Stimulated activated CD4-positive, alpha-beta T cell treated with anti-CD3 and anti-CD28 coated beads, Interleukin-12 subunit alpha, Interleukin-12 subunit beta, amount 100 ng/mL, for 48 hours (primary cell): ENCODE data around the gene NIPSNAP2.
"Not testable (repeated sequence)": the region's sequence is repeated elsewhere in the genome, so short reads cannot be mapped to it uniquely, and the experiment has no call there.

Source experiments
- DNase-seq, 3 donors: peaks; one replicate each; pipeline ENCODE4 v3.0.0-alpha.2; 2020; ENCODE audit warnings: low read depth in 2 of 3, low spot score in 1 of 3

Gene NIPSNAP2

DNA sequence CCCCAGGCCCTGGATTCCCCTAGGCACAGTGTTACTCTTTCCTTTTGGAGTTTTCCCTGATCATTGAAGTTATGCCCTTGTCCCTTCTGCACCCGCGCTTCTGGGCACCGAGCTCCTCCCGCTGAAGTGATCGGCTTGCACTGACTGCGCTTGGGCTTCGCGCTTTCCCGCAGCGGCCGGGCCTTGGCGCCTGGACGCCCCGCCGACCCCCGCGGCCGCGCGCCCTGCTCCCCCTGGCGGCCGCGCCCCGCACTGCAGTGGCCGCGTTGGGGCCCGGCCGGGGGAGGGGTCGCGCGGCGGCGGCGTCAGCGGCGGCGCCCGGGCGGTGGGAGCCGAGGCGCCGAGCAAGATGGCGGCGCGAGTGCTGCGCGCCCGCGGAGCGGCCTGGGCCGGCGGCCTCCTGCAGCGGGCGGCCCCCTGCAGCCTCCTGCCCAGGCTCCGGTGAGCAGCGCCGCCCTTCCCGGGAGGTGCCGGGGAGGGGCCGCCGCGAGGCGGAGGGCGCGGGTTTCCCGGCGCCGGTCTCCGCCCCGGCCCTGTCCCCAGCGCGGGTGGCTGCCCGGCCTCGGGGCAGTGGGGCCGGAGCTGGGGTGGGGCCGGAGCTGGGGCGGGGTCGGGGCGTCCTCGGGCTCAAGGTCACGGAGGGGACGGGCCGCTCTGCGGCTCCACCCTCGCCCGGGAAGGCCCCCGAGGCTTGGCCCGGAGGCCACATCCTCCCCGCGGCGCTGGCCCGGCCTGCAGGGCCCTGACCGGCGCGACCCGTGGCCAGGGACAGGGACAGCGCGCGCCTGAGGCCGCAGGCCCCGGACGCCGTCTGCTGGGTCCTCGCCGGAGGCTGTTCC, at the start of gene NIPSNAP2:
TSS of gene NIPSNAP2 (plus strand) at position 325 of the 839 bp plus-strand sequence. CDS start at position 350, 25 bp downstream.
- peak; percentile 29 to 58 (median 45) for DNase-seq

DNA sequence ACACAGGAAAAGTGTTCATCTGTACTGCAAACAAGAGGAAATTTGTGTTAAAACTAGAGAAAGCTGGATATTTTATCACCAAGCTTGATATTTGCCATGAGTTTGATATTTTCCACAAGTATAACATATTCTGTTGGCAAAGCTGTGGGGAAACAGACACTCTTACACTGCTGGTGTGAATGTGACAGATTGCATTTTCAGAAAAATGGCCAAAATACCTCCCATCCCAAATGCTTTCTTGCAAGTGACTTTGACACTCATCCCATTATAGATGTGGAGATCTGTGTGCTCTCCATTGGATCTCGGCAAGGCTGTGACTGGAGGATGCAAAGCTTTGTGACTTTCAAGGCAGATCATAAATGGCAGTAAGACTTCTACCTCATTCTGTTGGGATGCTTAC, 46.6 kb upstream of the NIPSNAP2 start:
- DNase-seq = no peak

DNA sequence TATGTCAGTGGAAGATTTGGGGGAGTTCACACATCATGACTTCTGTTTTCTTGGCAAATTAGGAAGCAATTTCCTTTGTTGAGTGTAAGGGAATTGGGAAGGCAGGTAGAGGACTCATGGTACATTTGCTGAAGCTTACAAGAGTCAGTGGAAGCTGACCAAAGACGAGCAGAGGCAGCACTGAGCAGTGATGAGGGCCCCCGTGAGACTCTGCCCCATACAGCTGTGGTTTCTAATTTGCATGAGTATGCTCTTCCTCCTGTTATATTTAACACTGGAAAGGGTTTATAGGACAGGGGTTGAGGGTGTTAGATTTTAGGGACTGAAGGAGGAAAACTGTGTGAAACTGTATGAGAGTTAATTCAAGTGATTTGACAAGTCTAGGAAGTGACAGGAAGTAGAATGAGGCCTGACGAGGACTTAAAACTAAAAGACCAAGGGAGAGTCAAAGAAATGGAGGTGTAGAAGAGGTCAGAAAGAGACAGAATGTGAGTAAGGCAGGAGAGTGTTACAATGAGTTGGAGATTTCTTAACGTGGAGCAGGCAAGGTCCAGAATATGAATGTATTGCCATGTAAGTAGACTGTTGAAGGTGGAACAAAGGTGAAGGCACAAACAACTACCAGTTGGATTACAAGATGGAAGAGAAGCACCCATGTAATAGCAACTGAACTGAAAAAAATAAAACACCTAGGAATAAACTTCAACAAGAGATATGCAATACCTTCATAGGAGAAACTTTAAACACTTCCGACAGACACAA, 36.2 kb upstream of the NIPSNAP2 start:
- no peak for DNase-seq

DNA sequence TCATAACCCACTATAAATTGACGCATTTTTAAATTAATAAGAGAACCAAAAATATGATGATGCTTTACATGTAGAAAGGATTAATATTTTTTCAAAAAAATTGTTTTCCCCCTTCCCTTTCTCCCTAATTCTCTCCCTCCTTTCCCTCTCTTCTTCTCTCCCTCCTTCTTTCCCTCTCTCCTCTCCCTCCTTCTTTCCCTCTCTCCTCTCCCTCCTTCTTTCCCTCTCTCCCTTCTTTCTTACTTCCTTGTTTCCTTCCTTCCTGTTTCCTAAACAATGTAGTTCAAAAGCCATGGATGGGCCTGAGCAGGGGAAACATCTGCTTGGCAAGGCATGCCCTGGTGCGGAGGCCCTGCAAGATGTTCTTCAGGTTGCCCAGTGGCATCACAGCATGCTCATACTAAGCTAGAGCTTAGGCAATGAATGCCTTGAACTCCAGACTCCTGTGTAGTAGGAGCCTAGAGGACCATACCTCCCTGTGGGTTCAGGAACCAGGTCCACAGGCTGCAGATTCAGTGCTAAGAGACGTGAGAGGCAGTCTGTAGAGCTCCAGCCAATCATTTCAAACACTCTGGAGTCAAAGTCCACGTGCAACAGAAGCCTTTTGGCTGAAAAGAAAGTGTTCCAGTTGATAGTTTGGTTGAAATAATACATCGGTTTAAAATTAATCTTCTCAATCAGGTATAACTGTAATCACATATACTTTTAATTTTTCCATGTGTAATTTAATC, 32.8 kb upstream of the NIPSNAP2 start:
- no peak for DNase-seq

DNA sequence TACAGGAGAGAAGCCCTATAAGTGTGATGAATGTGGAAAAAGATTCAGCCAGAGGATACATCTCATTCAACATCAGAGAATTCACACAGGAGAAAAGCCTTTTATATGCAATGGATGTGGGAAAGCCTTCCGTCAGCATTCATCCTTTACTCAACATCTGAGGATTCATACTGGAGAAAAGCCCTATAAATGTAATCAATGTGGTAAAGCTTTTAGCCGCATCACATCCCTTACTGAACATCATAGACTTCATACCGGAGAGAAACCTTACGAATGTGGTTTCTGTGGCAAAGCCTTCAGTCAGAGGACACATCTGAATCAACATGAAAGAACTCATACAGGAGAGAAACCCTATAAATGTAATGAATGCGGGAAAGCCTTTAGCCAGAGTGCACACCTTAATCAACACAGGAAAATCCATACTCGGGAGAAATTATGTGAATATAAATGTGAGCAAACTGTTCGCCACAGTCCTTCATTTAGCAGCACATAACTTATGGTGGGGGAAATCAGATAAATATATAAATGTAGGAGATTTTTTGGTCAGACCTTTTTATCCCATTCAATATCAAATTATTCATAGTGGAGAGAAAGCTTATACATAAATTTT, 24.8 kb upstream of the NIPSNAP2 start:
- DNase-seq = no peak

DNA sequence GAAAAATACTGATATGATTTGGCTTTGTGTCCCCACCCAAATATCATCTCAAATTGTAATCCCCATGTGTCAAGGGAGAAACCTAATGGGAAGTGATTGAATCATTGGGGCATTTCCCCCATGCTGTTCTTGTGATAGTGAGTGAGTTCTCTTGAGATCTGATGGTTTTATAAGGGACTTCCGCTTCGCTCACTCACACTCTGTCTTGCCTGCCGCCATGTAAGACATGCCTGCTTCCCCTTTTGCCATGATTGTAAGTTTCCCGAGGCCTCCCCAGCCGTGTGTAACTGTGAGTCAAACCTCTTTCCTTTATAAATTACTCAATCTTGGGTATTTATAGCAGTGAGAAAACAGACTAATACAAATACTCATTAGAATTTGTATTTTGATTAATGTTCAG, 17.8 kb upstream of the NIPSNAP2 start:
- DNase-seq = no peak

DNA sequence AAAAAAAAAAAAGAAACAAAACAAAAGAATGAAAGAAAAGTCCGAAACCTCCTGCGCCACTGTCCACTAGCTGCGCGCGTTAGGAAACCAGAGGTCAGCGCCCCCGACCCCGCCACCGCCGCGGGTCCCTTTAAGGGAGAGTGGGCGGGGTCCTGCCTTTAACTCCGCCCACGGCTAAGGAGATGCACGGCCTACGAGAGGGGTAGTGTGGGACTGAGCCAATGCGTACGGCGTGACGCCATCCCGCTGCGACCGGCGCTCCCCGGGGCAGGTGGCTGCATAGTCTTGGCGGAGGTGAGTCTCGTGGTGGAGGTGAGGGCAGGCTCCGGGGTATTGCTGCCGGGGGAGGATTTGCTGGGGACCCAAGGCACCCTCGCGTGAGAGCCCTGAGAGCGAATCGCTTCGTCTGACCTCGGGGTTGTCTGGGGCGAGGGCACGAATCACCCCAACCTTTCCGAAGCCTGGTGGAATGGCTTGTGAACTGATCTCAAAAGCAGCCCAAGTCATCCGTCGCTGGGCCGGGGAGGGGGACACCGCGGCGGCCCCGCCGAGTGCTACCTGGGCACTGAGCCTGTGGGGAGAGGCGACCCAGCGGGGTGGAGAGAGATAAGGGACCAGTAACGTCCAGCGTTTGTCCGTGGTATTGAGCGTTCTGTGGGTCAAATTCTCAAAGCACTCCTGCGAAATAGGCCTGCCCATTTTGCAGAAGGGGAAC, 12.6 kb upstream of the NIPSNAP2 start, which contains the start of gene MRPS17:
TSS of gene MRPS17 (plus strand) at position 241 of the 715 bp plus-strand sequence. CDS start 1,319 bp downstream, outside the sequence.
- peak; percentile 87 to 90 (median 89) for DNase-seq

DNA sequence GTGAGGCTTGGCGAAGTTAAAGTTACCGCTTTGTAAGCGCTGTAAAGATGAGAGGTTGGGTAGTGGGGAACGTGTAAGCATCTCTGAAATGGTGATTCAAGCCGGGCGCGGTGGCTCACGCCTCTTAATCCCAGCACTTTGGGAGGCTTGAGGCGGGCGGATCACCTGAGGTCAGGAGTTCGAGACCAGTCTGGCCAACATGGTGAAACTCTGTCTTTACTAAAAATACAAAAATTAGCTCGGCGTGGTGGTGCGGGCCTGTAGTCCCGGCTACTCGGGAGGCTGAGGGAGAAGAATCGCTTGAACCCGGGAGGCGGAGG, 12.1 kb upstream of the NIPSNAP2 start:
- not testable (repeated sequence) for DNase-seq

DNA sequence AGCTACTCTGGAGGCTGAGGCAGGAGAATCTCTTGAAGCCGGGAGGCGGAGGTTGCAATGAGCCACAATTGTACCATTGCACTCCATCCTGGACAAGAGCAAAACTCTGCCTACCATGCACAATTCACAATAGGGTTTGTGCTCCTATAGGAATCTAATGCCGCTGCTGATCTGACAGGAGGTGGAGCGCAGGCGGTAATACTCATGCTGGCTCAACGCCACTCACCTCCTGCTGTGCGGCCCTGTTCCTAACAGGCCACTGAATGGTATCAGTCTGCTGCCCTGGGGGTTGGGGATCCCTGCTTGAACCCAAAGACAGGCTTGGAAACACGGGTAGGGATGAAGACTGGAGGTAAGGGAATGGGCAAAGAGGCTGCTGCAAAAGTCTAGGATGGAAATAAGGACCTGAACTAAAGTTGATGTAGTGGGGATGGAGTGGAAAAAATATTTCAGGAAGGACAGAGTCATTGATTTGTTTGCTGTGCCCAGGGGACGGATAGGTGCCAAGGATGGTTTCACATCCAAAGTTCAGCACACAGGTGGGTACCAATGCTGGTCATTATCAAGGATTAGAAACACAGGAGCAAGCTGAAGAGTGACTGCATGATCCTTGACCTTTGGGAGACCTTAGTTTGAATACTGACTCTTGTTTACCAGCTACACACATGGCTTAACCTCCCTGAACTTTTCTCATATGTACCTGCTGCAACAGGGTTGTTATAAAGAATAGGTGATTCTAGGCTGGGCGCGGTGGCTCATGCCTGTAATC, 10.5 kb upstream of the NIPSNAP2 start:
- no peak for DNase-seq

DNA sequence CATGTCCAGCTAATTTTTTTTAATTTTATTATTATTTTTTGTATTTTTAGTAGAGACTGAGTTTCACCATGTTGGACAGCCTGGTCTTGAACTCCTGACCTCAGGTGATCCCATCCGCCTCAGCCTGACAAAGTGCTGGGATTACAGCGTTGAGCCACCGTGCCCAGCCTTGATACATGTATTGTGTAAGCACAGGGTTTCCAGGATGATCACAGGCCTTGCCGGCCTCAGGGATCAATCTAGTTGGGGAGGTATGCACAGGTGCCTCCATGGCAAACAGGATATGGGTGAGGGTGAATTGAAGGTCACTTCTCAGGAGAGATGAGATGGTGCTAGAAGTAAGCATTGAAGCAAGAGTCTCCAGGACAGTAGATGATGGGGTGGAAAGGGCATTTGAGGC, 7.2 kb upstream of the NIPSNAP2 start:
- DNase-seq = no peak

DNA sequence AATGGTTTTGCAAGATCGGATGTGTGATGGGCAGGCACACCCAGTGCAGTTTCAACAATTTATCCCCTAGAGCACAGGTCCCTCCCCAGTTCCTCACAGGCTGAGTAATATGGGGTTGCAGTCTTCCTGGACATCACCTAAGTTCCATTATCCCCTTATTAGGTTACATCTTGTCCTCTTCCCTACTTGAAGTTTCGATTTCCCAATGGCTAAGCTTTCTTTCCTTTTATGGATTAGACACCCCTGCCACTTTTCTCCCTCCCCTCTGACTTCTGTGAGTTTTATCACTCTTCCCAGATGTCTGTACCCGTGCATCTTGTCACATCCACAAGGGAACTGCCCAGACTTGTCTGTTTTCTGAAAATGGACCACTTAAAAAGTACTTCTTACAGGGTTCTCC, 2.4 kb upstream of the NIPSNAP2 start:
- DNase-seq = no peak

DNA sequence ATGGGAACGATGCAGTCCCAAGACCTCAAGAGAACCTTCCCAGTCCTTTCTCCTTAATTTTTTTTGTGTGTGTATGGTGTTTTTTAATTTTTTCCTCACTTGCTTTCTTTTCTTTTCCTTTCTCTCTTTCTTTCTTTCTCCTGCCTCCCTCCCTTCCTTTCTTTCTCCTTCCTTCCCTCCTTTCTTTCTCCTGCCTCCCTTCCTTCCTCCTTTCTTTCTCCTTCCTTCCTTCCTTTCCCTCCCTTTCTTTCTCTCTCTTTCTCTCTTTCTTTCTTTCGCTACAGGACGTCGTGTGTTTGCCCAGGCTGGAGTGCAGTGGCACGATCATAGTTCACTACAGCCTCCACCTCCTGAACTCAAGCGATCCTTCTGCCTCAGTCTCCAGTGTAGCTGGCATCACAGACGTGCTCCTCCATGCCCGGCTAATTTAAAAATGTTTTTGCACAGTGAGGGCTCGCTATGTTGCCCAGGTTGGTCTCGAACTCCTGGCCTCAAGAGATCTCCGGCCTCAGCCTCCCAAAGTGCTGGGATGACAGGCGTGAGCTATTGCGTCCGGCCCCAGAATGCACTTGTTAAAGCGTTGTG, 709 bp upstream of the NIPSNAP2 start:
- DNase-seq = no peak

DNA sequence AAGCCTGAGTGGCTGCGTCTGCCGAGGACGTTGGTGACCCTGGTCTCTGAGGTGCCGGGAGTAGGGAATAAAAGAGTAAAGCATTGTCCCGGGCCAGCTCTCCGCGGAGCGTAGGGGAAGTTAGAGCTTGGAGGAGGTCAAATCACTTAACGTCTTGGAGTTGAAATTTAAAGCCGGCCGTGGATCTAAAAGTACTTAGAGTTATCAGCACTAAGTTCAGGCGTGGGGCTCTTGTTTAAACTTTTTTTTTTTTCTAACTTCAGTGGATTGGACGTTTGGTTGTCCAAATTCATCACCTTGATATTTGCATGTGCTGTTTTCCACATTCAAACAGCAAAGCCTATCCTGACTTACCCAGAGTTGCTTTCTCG, 700 bp downstream of the NIPSNAP2 start:
- peak in 1 of 3 donors; percentile 14 for DNase-seq

DNA sequence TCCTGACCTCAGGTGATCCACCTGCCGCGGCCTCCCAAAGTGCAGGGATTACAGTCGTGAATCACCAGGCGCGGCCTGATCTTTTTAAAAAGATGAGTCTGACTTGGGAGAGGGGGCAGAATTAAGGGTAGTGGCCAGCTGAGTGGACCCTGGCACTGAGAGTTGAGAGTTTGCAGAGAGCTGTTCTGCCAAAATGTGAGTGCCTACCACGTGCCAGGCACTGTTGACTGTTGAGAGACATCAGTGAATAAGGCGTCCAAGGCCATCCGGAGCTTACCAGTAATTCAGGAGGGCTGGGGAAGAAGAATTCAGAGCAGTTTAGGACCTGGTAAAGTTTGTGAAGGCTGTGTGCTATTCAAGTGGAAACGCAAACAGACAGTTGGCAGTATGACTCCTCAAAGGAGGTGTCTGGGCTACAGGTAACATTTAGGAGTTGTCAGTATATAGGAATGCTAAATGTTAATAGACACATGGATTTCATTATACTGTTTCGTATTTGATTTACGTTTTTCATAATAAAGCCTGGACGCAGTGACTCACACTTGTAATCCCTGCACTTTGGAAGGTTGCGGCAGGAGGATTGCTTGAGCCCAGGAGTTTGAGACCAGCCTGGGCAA, 1.5 kb downstream of the NIPSNAP2 start:
- no peak for DNase-seq

DNA sequence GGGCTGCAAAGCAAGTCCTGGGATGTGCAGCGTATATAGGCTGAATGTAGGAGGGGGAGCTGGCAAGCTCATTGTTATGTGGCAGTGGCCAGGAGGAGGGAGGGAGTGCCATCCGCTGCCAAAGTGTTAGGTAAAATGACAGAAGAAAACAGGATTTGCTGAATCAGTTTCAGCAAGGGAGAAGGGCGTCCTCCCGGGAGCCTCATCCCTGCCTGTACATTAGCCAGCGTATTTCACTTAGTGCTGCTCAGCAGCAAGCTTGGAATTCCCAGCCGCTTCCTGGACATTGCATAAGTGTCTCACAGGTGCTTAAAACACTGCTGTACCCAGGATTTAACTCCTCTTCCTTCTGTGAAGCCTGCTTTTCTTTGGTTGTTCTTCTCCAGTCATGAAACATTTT, 2.5 kb downstream of the NIPSNAP2 start:
- DNase-seq = no peak

DNA sequence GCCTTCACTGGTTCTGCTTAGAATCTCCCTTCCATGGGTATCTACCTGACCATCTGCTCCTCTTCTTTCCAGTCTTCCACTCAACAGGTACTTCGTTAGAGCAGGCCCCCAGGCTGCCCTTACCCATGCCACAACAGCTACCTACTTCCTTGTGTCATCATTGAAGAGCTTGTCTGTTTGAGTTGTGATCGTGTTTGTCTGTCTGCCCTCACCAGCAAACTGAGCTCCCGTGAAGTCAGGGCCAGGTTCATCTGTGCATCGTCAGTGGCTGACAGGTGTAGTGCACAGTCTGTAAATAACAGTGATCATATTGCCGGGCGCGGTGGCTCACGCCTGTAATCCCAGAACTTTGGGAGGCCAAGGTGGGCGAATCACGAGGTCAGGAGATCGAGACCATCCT, 5.0 kb downstream of the NIPSNAP2 start:
- no peak for DNase-seq

DNA sequence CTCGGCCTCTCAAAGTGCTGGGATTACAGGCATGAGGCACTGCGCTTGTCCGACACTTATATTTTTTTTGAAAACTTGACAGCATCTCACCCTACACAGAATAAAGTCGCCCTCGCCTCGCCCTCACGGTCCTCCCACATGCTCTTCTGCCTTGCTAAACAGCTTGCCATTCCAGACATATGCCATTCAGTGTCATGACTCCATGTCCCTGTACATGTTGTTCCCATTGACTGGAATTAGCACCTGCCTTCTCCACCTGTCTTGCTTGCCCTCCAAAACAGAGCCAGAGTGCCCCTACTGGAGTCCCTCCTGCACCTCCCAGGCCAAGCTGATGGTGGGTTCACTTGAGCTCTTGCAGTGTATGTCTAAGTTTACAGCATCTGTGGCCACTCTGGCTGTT, 6.2 kb downstream of the NIPSNAP2 start:
- no peak for DNase-seq

DNA sequence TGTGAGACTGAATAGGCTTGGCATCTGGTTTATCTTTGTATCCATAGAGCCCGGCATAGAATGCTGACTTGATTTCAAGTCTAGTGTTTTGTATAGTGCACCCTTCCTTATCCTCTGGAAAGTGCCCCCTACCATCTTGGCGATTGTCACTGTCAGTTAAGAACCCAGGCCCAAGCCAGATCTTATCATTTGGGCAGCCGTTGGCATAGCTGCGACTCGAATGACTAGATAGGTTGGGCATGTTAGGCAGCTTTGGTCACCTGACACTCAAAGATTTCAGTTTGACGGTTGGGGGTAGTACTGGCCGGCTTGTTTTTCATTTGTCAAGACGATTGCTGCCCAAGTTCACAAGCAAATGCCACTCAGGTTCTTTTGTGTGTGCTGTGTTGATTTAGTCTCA, 6.6 kb downstream of the NIPSNAP2 start:
- no peak for DNase-seq

DNA sequence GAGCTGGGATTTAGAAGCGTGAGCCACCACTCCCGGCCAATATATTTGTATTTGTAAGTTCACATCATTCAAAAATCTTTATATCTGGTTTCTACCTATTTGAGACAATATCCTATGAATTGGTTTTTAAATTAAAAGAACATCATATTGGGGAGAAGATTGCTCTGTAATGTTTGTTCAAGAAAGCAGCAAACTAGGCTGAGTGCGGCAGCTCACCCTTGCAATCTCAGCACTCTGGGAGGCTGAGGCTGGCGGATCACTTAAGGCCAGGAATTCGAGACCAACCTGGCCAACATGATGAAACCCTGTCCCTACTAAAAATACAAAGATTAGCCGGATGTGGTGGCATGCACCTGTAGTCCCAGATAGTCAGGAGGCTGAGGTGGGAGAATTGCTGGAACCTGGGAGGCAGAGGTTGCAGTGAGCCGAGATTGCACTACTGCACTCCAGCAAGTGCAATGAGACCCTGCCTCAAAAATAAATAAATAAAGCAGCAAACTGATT, 9.4 kb downstream of the NIPSNAP2 start:
- no peak for DNase-seq
